ENCODE measurements around the gene ZNF630.
"Not testable (repeated sequence)": the region's sequence is repeated elsewhere in the genome, so short reads cannot be mapped to it uniquely, and the experiment has no call there.

Gene ZNF630

DNA sequence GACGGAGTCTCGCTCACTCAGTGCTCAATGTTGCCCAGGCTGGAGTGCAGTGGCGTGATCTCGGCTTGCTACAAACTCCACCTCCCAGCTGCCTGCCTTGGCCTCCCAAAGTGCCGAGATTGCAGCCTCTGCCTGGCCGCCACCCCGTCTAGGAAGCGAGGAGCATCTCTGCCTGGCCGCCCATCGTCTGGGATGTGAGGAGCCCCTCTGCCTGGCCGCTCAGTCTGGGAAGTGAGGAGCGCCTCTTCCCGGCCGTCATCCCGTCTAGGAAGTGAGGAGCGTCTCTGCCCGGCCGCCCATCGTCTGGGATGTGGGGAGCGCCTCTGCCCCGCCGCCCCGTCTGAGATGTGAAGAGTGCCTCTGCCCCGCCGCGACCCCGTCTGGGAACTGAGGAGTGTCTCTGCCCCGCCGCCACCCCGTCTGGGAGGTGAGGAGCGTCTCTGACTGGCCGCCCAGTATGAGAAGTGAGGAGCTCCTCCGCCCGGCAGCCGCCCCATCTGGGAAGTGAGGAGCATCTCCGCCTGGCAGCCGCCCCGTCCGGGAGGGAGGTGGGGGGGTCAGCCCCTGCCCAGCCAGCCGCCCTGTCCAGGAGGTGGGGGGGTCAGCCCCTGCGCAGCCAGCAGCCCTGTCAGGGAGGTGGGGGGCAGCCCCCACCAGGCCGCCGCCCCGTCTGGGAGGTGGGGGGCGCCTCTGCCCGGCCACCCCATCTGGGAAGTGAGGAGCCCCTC lies 54.7 kb downstream of the ZNF630 start:
- H3K27ac ChIP-seq (ENCODE audit: insufficient read depth, low read length, poor library complexity, severe bottlenecking); H3K4me1 ChIP-seq (ENCODE audit: control insufficient read depth, insufficient read depth, low read length, poor library complexity, severe bottlenecking); H3K27me3 ChIP-seq (replicated peaks; ENCODE audit: control insufficient read depth, insufficient read depth, low read length, poor library complexity, severe bottlenecking); H3K9me3 ChIP-seq (ENCODE audit: control insufficient read depth, low read length); H3K4me3 ChIP-seq (ENCODE audit: insufficient read depth, low read depth, low read length, poor library complexity, severe bottlenecking); DNase-seq; H3K36me3 ChIP-seq (ENCODE audit: control insufficient read depth, insufficient read depth, low read length): not testable (repeated sequence)

GRCh38 chrX:48009445-48009960 lies 61.9 kb downstream of the ZNF630 start:
- not testable (repeated sequence) for H3K9me3 ChIP-seq (ENCODE audit: control insufficient read depth, low read length); DNase-seq; H3K27ac ChIP-seq (ENCODE audit: insufficient read depth, low read length, poor library complexity, severe bottlenecking); H3K27me3 ChIP-seq (replicated peaks; ENCODE audit: control insufficient read depth, insufficient read depth, low read length, poor library complexity, severe bottlenecking); H3K36me3 ChIP-seq (ENCODE audit: control insufficient read depth, insufficient read depth, low read length); H3K4me1 ChIP-seq (ENCODE audit: control insufficient read depth, insufficient read depth, low read length, poor library complexity, severe bottlenecking); H3K4me3 ChIP-seq (ENCODE audit: insufficient read depth, low read depth, low read length, poor library complexity, severe bottlenecking)
